ENCODE measurements around the gene RBBP8NL. TPM values are rescaled to one million over a fixed set of nuclear protein-coding genes. Genes with fewer than 3 reads are reported as not detected.

RBBP8NL gene
- polyA plus RNA-seq, 1 experiment: not detected

- H3K27me3 ChIP-seq (ENCODE audit: control insufficient read depth, insufficient read depth, low read length): no peaks in the 10 kb centered on the region
- TF ChIP-seq, protein P1, sequence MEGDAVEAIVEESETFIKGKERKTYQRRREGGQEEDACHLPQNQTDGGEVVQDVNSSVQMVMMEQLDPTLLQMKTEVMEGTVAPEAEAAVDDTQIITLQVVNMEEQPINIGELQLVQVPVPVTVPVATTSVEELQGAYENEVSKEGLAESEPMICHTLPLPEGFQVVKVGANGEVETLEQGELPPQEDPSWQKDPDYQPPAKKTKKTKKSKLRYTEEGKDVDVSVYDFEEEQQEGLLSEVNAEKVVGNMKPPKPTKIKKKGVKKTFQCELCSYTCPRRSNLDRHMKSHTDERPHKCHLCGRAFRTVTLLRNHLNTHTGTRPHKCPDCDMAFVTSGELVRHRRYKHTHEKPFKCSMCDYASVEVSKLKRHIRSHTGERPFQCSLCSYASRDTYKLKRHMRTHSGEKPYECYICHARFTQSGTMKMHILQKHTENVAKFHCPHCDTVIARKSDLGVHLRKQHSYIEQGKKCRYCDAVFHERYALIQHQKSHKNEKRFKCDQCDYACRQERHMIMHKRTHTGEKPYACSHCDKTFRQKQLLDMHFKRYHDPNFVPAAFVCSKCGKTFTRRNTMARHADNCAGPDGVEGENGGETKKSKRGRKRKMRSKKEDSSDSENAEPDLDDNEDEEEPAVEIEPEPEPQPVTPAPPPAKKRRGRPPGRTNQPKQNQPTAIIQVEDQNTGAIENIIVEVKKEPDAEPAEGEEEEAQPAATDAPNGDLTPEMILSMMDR (IDR thresholded peaks at IDR 0.05; ENCODE audit: low read depth, low read length): no peak
- no peak overlapping the region for H3K27ac ChIP-seq (ENCODE audit: low read depth, low read length)
- CTCF ChIA-PET: interaction anchor here (1.3 kb wide), 1 partner anchor 17 kb away, joined by 5 read pairs; no protein-coding TSS in a partner anchor
- H3K4me3 ChIP-seq (ENCODE audit: low read depth, low read length): no peak overlapping the region
- POLR2A ChIA-PET: interaction anchor here (0.6 to 0.7 kb wide), 2 partner anchors 9 to 113 kb away, joined by 3 to 5 read pairs; no protein-coding TSS in a partner anchor
- H3K9me3 ChIP-seq (ENCODE audit: control insufficient read depth, insufficient read depth, low read length): peaks cover 7% of the 10 kb centered on the region; the same call in 1 of the 2 replicates
- DNase-seq (ENCODE audit: low read depth, low spot score): no peak
Observed at GRCh38 chr20:62400021-62400420, 27.3 kb downstream of the RBBP8NL start.

GRCh38 chr20:62398120-62398821 is 29.1 kb downstream of the RBBP8NL start:
- ChIA-PET POLR2A (no interaction called here), CTCF (no interaction called here)
- H3K27ac ChIP-seq (ENCODE audit: low read depth, low read length): no peak overlapping the region
- H3K27me3 ChIP-seq (ENCODE audit: control insufficient read depth, insufficient read depth, low read length): no peaks in the 10 kb centered on the region
- peaks cover 7% of the 10 kb centered on the region; the same call in 1 of the 2 replicates for H3K9me3 ChIP-seq (ENCODE audit: control insufficient read depth, insufficient read depth, low read length)
- DNase-seq (ENCODE audit: low read depth, low spot score): no peak
- no peak overlapping the region for H3K4me3 ChIP-seq (ENCODE audit: low read depth, low read length)
- TF ChIP-seq, protein P1 (IDR thresholded peaks at IDR 0.05; ENCODE audit: low read depth, low read length): no peak

GRCh38 chr20:62396367-62397239 is 30.7 kb downstream of the RBBP8NL start:
- ChIA-PET POLR2A (no interaction called here), CTCF (interaction anchor here (0.7 to 1.2 kb wide), 2 partner anchors 9 to 13 kb away, joined by 3 to 4 read pairs; no protein-coding TSS in a partner anchor)
- Histone ChIP-seq H3K9me3 (ENCODE audit: control insufficient read depth, insufficient read depth, low read length) (peaks cover 7% of the 10 kb centered on the region; the same call in 1 of the 2 replicates), H3K4me3 (ENCODE audit: low read depth, low read length) (no peak overlapping the region), H3K27ac (ENCODE audit: low read depth, low read length) (no peak overlapping the region), H3K27me3 (ENCODE audit: control insufficient read depth, insufficient read depth, low read length) (no peaks in the 10 kb centered on the region)
- DNase-seq (ENCODE audit: low read depth, low spot score): no peak
- TF ChIP-seq, protein P1 (IDR thresholded peaks at IDR 0.05; ENCODE audit: low read depth, low read length): no peak

GRCh38 chr20:62395311-62396242 is 31.8 kb downstream of the RBBP8NL start:
- POLR2A ChIA-PET: no interaction called here
- TF ChIP-seq, protein P1 (IDR thresholded peaks at IDR 0.05; ENCODE audit: low read depth, low read length): no peak

More at GRCh38 chr20:62395311-62396242, 31.8 kb downstream of the RBBP8NL start:
- CTCF ChIA-PET: interaction anchor here (1.2 kb wide), 1 partner anchor 14 kb away, joined by 3 read pairs; no protein-coding TSS in a partner anchor
- no peaks in the 10 kb centered on the region for H3K27me3 ChIP-seq (ENCODE audit: control insufficient read depth, insufficient read depth, low read length)
- no peak for DNase-seq (ENCODE audit: low read depth, low spot score)
- H3K27ac ChIP-seq (ENCODE audit: low read depth, low read length): no peak overlapping the region
- H3K4me3 ChIP-seq (ENCODE audit: low read depth, low read length): no peak overlapping the region
- H3K9me3 ChIP-seq (ENCODE audit: control insufficient read depth, insufficient read depth, low read length): peaks cover 7% of the 10 kb centered on the region; the same call in 1 of the 2 replicates

Data from AG04450 (cell line).